Measurements from ENCODE around the gene PHC3. TPM values are rescaled to one million over a fixed set of nuclear protein-coding genes. Genes with fewer than 3 reads are reported as not detected.

PHC3 gene
- total RNA-seq, 6 donors from 2014 or later = 50.7 to 182 (median 76.3) TPM

- 93 to 100% methylated on average over 1 of the region's 1 CpG for WGBS, 2 donors
- no peaks in the 10 kb centered on the region for H3K4me1 ChIP-seq
Measured at GRCh38 chr3:170083343-170083742, 98.2 kb downstream of the PHC3 start.

GRCh38 chr3:170081079-170081741 is 100.3 kb downstream of the PHC3 start:
- H3K9me3 ChIP-seq = no peaks in the 10 kb centered on the region
- H3K4me1 ChIP-seq = no peaks in the 10 kb centered on the region
- ATAC-seq (ENCODE audit: low FRiP score in 2 of 2) (no peak), DNase-seq (no peak)
- WGBS, 2 donors = 72 to 85% methylated on average over 1 of the region's 1 CpG
- no peak for TF ChIP-seq POLR2AphosphoS5 (IDR thresholded peaks at IDR 0.05)
- no peak for TF ChIP-seq CTCF (IDR thresholded peaks at IDR 0.05)
- no peak for TF ChIP-seq POLR2A (IDR thresholded peaks at IDR 0.05)
- TF ChIP-seq EP300 (IDR thresholded peaks at IDR 0.05) = no peak
- H3K36me3 ChIP-seq = peaks cover 0 to 30% (median 6%) of the 10 kb centered on the region in 4 donors
- no peaks in the 10 kb centered on the region for H3K27me3 ChIP-seq
- no peak overlapping the region for H3K4me3 ChIP-seq
- no peak overlapping the region for H3K27ac ChIP-seq

More at GRCh38 chr3:170083343-170083742, 98.2 kb downstream of the PHC3 start:
- ATAC-seq (ENCODE audit: low FRiP score in 2 of 2) (no peak), DNase-seq (no peak)
- TF ChIP-seq CTCF (IDR thresholded peaks at IDR 0.05) = no peak
- no peak for TF ChIP-seq POLR2A (IDR thresholded peaks at IDR 0.05)
- no peak for TF ChIP-seq EP300 (IDR thresholded peaks at IDR 0.05)
- TF ChIP-seq POLR2AphosphoS5 (IDR thresholded peaks at IDR 0.05) = no peak
- H3K27me3 ChIP-seq = no peaks in the 10 kb centered on the region
- no peak overlapping the region for H3K27ac ChIP-seq
- H3K9me3 ChIP-seq = no peaks in the 10 kb centered on the region
- no peak overlapping the region for H3K4me3 ChIP-seq
- H3K36me3 ChIP-seq = peaks cover 0 to 40% (median 12%) of the 10 kb centered on the region in 4 donors

- H3K27ac ChIP-seq = no peak overlapping the region
- WGBS, 2 donors = 95 to 96% methylated on average over 4 of the region's 4 CpGs
- TF ChIP-seq POLR2AphosphoS5 (IDR thresholded peaks at IDR 0.05) (no peak), EP300 (IDR thresholded peaks at IDR 0.05) (no peak), POLR2A (IDR thresholded peaks at IDR 0.05) (no peak), CTCF (IDR thresholded peaks at IDR 0.05) (no peak)
Measured at GRCh38 chr3:170080605-170081004, 100.9 kb downstream of the PHC3 start.

GRCh38 chr3:170079536-170080165 is 101.9 kb downstream of the PHC3 start:
- Histone ChIP-seq H3K4me3 (no peak overlapping the region), H3K27me3 (no peaks in the 10 kb centered on the region), H3K27ac (no peak overlapping the region), H3K4me1 (no peaks in the 10 kb centered on the region), H3K36me3 (peaks cover 0 to 17% (median 5%) of the 10 kb centered on the region in 4 donors), H3K9me3 (no peaks in the 10 kb centered on the region)
- 69 to 75% methylated on average over 2 of the region's 2 CpGs for WGBS, 2 donors
- TF ChIP-seq POLR2A (IDR thresholded peaks at IDR 0.05) (no peak), POLR2AphosphoS5 (IDR thresholded peaks at IDR 0.05) (no peak), EP300 (IDR thresholded peaks at IDR 0.05) (no peak), CTCF (IDR thresholded peaks at IDR 0.05) (no peak)
- ATAC-seq (ENCODE audit: low FRiP score in 2 of 2) (no peak), DNase-seq (no peak)

More at GRCh38 chr3:170080605-170081004, 100.9 kb downstream of the PHC3 start:
- Histone ChIP-seq H3K4me3 (no peak overlapping the region), H3K4me1 (no peaks in the 10 kb centered on the region), H3K27me3 (no peaks in the 10 kb centered on the region), H3K9me3 (no peaks in the 10 kb centered on the region), H3K36me3 (peaks cover 0 to 25% (median 5%) of the 10 kb centered on the region in 4 donors)
- no peak for DNase-seq
- ATAC-seq (ENCODE audit: low FRiP score in 2 of 2) = no peak
